Measurements from ENCODE around the gene SLC25A47.

The SLC25A47 gene

DNA sequence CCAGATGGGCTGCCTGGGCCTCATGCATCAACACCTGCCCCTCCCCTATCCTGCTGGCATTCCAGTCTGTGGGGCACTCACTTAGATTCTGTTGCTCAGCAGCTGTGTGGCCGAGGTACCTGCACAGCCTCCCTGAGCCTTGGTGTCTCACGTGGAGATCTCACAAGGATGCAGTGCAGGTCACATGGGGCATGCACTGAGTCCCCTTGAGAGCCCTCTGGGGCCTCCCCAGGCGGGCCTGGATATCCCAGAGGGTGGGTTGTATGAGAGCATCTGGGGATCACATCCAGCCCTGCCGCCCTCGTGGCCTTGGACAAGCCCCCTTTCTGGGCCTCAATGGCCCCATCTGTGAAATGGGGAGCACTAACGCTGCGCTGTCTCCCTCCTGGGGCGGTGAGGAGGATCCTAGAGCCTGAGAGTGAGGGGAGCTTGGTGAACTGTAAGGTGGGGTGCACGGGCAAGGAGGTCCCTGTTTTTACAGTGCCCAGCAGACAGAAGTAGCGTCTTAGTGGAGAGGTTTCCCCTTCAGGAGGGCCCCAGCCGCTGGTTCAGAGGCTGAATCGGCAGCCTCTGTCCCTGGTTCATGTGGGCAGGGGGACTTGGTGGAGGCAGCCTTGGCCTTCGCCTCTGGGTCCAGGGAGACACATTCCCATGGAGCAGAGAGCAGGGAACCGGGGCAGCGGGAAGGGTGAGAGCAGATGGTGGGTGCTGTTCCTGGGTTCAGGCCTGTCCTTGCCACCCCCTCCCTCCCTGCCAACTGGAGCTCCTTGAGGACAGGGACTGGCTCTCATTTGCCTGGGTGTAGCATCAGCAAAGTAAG lies 791 bp upstream of the SLC25A47 start:
- Histone ChIP-seq H3K4me3 (no peak overlapping the region), H3K9me3 (replicated peaks in 1 of 11) (no peaks in the 10 kb centered on the region), H3K9ac (no peak overlapping the region), H3K4me1 (peaks cover 5 to 36% (median 13%) of the 10 kb centered on the region in 10 experiments; a peak in 15 of 20 replicates), H4K20me1 (0 out of 22 replicates have a peak, but pooled peaks cover 0 to 9% (median 0%) of the 10 kb centered on the region in 11 experiments), H3K27me3 (no peaks in the 10 kb centered on the region), H3K36me3 (no peaks in the 10 kb centered on the region), H3K4me2 (peak overlapping the region in 3 of 11 experiments; percentile 12 to 25 (median 12); a peak in 2 of 22 replicates), H3K27ac (no peak overlapping the region)
- no peak for TF ChIP-seq Cebpa-rat (IDR thresholded peaks at IDR 0.05)

DNA sequence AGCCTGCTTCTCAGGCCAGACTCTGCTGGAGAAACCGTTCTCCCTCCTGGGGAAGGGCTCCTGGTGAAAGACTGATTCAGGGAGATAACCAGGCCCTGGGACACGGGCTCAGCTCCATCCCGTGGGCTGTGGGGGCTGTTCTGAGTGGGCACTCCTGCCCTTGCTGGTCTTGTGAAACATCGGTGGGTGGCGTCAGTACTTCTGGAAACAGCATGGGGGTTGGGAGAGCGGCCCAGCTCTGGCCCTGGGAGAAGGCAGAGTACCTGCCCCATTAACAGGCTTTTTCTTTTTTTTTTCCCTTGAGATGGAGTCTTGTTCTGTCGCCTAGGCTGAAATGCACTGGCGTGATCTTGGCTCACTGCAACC lies 786 bp downstream of the SLC25A47 start:
- TF ChIP-seq Cebpa-rat (IDR thresholded peaks at IDR 0.05): no peak
- Histone ChIP-seq H3K36me3 (no peaks in the 10 kb centered on the region), H3K4me2 (no peak overlapping the region), H3K27ac (no peak overlapping the region), H3K4me3 (no peak overlapping the region), H4K20me1 (0 out of 22 replicates have a peak, but pooled peaks cover 0 to 16% (median 0%) of the 10 kb centered on the region in 11 experiments), H3K9me3 (replicated peaks in 1 of 11) (no peaks in the 10 kb centered on the region), H3K9ac (no peak overlapping the region), H3K4me1 (peaks cover 0 to 23% (median 2%) of the 10 kb centered on the region in 10 experiments; a peak in 9 of 20 replicates), H3K27me3 (no peaks in the 10 kb centered on the region)

DNA sequence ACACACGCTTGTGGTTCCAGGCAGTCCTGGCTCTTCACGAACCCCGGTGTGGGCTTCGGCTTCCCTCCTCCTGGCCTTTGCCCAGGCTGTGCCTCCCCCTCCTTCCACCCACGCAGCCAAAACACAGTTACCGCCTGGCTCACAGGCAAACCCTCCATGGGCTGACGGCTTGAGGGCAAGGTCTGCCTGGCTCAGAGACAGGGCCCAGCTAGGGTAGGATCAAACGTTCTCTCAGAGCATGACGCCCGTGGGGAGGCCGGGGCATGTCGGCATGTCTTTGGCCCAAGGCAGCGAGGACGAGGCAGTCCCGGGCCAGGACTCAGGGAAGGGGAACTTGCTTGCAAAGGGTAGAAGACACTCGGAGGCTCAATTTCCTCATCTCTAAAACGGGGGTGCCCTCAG lies 2.1 kb downstream of the SLC25A47 start:
- H3K27me3 ChIP-seq: no peaks in the 10 kb centered on the region
- H3K9ac ChIP-seq: no peak overlapping the region; a peak in 1 of 22 replicates
- H4K20me1 ChIP-seq: peaks cover 0 to 28% (median 0%) of the 10 kb centered on the region in 11 experiments; a peak in 1 of 22 replicates
- TF ChIP-seq Cebpa-rat (IDR thresholded peaks at IDR 0.05): no peak
- H3K4me1 ChIP-seq: peaks cover 0 to 15% (median 3%) of the 10 kb centered on the region in 10 experiments; a peak in 10 of 20 replicates
- no peak overlapping the region for H3K4me3 ChIP-seq
- no peak overlapping the region for H3K4me2 ChIP-seq
- no peak overlapping the region for H3K27ac ChIP-seq
- no peaks in the 10 kb centered on the region for H3K9me3 ChIP-seq (replicated peaks in 1 of 11)
- H3K36me3 ChIP-seq: no peaks in the 10 kb centered on the region

DNA sequence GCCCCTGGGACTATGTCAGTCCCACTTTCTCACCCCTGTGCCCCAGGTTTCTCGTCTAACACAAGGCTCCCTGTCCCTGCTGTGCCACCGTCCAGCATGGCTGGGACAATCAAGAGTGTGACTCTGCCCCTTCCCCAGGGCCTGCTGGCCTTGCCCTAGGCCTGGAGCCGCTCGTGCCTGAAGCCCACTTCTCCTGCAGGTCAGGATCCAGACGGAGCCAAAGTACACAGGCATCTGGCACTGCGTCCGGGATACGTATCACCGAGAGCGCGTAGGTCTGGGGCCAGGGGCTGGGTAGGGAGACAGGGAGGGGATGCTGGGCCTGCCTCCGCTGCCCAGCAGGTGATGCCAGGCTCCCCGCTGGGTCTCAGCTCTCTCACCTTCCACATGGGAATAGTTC lies 2.8 kb downstream of the SLC25A47 start:
- H3K4me2 ChIP-seq: no peak overlapping the region
- H3K9me3 ChIP-seq (replicated peaks in 1 of 11): no peaks in the 10 kb centered on the region
- H3K9ac ChIP-seq: no peak overlapping the region
- H3K4me1 ChIP-seq: peaks cover 0 to 21% (median 7%) of the 10 kb centered on the region in 10 experiments; a peak in 15 of 20 replicates
- H3K36me3 ChIP-seq: no peaks in the 10 kb centered on the region
- H3K27me3 ChIP-seq: no peaks in the 10 kb centered on the region
- H3K4me3 ChIP-seq: no peak overlapping the region
- H3K27ac ChIP-seq: no peak overlapping the region
- no peak for TF ChIP-seq Cebpa-rat (IDR thresholded peaks at IDR 0.05)
- peaks cover 0 to 35% (median 0%) of the 10 kb centered on the region in 11 experiments; a peak in 3 of 22 replicates for H4K20me1 ChIP-seq

DNA sequence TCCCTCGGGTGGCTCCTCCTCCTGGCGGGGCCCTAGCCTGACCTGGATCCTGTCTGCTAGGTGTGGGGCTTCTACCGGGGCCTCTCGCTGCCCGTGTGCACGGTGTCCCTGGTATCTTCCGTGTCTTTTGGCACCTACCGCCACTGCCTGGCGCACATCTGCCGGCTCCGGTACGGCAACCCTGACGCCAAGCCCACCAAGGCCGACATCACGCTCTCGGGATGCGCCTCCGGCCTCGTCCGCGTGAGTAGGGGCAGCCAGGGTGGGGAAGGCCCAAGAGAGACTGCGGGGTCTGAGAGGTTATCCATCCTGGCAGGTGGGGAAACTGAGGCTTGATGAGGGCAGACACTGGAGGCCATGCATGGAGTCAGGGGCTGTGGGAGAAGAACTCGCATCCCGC lies 4.0 kb downstream of the SLC25A47 start:
- no peak for TF ChIP-seq Cebpa-rat (IDR thresholded peaks at IDR 0.05)
- H3K4me1 ChIP-seq: peaks cover 0 to 27% (median 19%) of the 10 kb centered on the region in 10 experiments; a peak in 16 of 20 replicates

DNA sequence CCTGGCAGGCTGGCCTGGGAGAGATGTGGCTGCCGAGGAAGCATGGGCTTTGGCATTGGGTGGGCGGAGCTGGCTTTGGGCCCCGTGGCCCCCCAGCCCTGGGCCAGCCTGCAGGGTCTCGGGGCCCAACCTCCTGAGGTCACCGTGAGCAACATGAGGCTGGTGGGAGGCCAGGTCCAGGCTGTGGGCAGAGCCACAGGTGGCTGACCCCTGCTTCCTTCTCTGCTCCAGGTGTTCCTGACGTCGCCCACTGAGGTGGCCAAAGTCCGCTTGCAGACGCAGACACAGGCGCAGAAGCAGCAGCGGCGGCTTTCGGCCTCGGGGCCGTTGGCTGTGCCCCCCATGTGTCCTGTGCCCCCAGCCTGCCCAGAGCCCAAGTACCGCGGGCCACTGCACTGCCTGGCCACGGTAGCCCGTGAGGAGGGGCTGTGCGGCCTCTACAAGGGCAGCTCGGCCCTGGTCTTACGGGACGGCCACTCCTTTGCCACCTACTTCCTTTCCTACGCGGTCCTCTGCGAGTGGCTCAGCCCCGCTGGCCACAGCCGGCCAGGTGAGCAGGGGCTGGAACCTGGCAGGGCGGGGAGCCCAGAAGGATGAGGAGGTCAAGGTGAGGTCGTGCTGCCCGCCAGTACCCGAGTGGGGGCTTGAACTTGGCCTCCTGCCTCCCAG lies 5.5 kb downstream of the SLC25A47 start:
- Histone ChIP-seq H3K4me1 (peaks cover 0 to 35% (median 32%) of the 10 kb centered on the region in 10 experiments; a peak in 17 of 20 replicates), H3K4me3 (no peak overlapping the region), H3K27me3 (no peaks in the 10 kb centered on the region), H4K20me1 (peaks cover 0 to 60% (median 0%) of the 10 kb centered on the region in 11 experiments; a peak in 5 of 22 replicates), H3K27ac (no peak overlapping the region), H3K36me3 (peaks cover 0 to 11% (median 0%) of the 10 kb centered on the region in 11 experiments; a peak in 9 of 22 replicates), H3K4me2 (no peak overlapping the region), H3K9me3 (replicated peaks in 1 of 11) (no peaks in the 10 kb centered on the region), H3K9ac (no peak overlapping the region)
- no peak for TF ChIP-seq Cebpa-rat (IDR thresholded peaks at IDR 0.05)

More for the DNA sequence above, 4.0 kb downstream of the SLC25A47 start:
- Histone ChIP-seq H4K20me1 (peaks cover 0 to 45% (median 0%) of the 10 kb centered on the region in 11 experiments; a peak in 3 of 22 replicates), H3K9ac (no peak overlapping the region), H3K9me3 (replicated peaks in 1 of 11) (no peaks in the 10 kb centered on the region), H3K4me2 (no peak overlapping the region), H3K27ac (no peak overlapping the region), H3K27me3 (no peaks in the 10 kb centered on the region), H3K36me3 (no peaks in the 10 kb centered on the region), H3K4me3 (no peak overlapping the region)

DNA sequence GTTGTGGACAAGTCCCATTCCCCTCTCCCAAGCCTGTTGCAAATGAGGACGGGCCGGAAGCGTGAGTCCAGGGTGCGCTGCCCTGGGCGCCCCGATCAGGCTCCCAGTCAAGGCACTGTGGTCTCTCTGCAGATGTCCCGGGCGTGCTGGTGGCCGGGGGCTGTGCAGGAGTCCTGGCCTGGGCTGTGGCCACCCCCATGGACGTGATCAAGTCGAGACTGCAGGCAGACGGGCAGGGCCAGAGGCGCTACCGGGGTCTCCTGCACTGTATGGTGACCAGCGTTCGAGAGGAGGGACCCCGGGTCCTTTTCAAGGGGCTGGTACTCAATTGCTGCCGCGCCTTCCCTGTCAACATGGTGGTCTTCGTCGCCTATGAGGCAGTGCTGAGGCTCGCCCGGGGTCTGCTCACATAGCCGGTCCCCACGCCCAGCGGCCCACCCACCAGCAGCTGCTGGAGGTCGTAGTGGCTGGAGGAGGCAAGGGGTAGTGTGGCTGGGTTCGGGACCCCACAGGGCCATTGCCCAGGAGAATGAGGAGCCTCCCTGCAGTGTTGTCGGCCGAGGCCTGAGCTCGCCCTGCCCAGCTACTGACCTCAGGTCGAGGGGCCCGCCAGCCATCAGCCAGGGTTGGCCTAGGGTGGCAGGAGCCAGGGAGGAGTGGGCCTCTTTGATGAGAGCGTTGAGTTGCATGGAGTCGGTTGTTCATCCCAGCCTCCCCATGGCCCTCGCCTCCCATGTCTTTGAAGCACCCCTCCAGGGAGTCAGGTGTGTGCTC lies 6.3 kb downstream of the SLC25A47 start:
- no peaks in the 10 kb centered on the region for H3K27me3 ChIP-seq
- peaks cover 0 to 68% (median 0%) of the 10 kb centered on the region in 11 experiments; a peak in 5 of 22 replicates for H4K20me1 ChIP-seq
- no peak overlapping the region for H3K9ac ChIP-seq
- H3K4me3 ChIP-seq: no peak overlapping the region
- H3K4me1 ChIP-seq: peaks cover 0 to 35% (median 32%) of the 10 kb centered on the region in 10 experiments; a peak in 17 of 20 replicates
- no peaks in the 10 kb centered on the region for H3K9me3 ChIP-seq (replicated peaks in 1 of 11)
- H3K27ac ChIP-seq: no peak overlapping the region
- H3K36me3 ChIP-seq: peaks cover 0 to 19% (median 5%) of the 10 kb centered on the region in 11 experiments; a peak in 13 of 22 replicates
- H3K4me2 ChIP-seq: no peak overlapping the region
- TF ChIP-seq Cebpa-rat (IDR thresholded peaks at IDR 0.05): no peak

DNA sequence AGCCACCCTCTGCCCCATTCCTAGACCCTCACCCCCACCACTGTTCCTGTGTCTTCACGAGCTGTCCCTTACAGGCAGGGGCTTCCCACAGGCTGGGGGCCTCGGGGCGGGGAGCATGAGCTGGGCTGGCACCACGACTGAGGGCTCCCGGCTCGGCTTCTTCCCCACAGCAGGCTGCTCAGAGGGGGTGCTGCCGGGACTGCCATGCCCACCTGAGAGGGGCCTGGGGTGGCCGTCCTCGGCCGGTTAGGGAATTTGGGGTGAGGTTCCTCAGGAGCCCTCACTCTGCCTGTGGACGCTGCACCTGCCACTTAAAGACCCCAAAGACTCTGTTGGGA lies 6.8 kb downstream of the SLC25A47 start:
- Histone ChIP-seq H3K36me3 (peaks cover 0 to 25% (median 11%) of the 10 kb centered on the region in 11 experiments; a peak in 14 of 22 replicates), H3K27me3 (no peaks in the 10 kb centered on the region), H3K27ac (no peak overlapping the region), H3K4me1 (peaks cover 0 to 35% (median 32%) of the 10 kb centered on the region in 10 experiments; a peak in 17 of 20 replicates), H3K4me2 (no peak overlapping the region), H4K20me1 (peaks cover 0 to 73% (median 0%) of the 10 kb centered on the region in 11 experiments; a peak in 5 of 22 replicates), H3K9ac (no peak overlapping the region), H3K9me3 (replicated peaks in 1 of 11) (no peaks in the 10 kb centered on the region), H3K4me3 (no peak overlapping the region)
- no peak for TF ChIP-seq Cebpa-rat (IDR thresholded peaks at IDR 0.05)

Measured in BLaER1 treated with 17β-estradiol and CSF1 and Interleukin-3, amounts not matched to agents 10 nM and 100 nM (cell line).